HG02798 (cell line): ENCODE measurements around the gene RNU1-2.
A peak's percentile ranks its signal among the peaks of the same experiment; 100 is the strongest.
"Not testable (repeated sequence)": the region's sequence is repeated elsewhere in the genome, so short reads cannot be mapped to it uniquely, and the experiment has no call there.

Experiments
- ATAC-seq: cut with Tn5 transposase; IDR thresholded peaks from one replicate; pipeline ENCODE4 v1.9.1; 2021; ENCODE audit warnings: mild to moderate bottlenecking; ENCODE audit not compliant: unreplicated experiment, poor library complexity

Gene RNU1-2

DNA sequence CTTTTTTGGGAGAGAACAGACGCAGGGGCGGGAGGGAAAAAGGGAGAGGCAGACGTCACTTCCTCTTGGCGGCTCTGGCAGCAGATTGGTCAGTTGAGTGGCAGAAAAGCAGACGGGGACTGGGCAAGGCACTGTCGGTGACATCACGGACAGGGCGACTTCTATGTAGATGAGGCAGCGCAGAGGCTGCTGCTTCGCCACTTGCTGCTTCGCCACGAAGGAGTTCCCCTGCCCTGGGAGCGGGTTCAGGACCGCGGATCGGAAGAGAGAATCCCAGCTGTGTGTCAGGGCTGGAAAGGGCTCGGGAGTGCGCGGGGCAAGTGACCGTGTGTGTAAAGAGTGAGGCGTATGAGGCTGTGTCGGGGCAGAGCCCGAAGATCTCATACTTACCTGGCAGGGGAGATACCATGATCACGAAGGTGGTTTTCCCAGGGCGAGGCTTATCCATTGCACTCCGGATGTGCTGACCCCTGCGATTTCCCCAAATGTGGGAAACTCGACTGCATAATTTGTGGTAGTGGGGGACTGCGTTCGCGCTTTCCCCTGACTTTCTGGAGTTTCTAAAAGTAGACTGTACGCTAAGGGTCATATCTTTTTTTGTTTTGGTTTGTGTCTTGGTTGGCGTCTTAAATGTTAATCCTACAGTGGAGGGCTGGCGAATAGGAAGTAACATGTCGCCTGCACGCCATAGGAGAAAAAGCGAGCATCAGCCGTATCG, at the start of gene RNU1-2:
TSS of gene RNU1-2 (plus strand) at position 383 of the 718 bp plus-strand sequence.
- ATAC-seq = peak; percentile 99

DNA sequence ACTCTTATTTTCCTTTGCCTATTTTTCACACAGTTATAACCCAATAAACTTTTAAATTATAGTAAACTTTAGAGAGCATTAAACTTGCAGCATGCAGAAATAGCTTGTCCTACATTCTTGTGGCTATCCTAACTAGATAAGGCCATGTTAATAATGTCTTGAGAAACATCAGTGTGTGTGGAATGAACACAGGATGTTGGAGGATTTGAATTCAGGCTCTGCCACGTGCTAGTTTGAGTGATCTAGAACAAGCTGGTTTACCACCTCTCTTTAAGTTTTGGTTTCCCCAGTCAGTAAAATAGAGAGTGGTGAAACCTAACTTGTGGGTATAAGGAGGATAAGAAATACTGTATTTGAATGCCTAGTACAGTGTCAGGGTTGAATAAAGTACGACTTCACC, 39.6 kb upstream of the RNU1-2 start:
- ATAC-seq = not testable (repeated sequence)

DNA sequence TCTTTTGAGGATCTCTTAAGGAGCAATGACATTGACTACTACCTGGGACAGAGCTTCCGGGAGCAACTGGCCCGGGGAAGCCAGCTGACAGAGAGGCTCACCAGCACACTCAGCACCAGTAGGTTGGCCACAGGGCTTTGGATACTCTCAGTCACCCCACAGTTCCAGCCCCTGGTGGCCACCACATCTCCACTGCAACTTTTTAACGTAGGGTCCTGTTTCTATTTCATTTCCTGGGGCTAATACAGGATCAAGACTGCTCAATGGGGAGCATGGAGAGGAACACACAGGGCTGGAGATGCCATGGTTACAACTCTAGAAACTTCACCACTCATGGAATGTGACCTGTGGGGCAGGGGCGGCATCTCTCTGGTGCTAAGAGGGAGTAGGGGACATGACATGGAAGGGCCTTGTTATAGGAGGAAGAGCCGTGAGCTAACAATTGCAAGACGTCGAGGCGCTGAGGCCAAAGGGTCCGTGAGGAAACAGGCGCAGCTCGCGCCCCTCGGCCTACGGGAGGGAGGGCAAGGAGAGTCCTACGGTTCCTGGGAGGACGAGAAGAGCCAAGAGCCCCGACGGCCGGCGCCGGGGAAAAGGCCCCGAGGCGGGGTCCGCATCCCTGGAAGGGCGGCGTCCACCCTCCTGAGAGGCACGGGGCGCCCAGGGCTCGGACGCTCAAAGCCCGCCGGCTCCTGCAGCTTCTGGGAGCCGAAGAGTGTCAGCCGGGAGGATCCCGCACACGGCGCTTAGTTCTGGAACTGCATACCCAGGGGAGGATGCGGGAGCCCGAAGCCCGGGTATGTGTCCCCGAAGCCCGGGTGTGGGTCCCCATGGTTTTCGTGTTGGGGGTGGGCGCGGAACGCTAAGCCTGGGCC, 36.4 kb upstream of the RNU1-2 start:
- not testable (repeated sequence) for ATAC-seq

DNA sequence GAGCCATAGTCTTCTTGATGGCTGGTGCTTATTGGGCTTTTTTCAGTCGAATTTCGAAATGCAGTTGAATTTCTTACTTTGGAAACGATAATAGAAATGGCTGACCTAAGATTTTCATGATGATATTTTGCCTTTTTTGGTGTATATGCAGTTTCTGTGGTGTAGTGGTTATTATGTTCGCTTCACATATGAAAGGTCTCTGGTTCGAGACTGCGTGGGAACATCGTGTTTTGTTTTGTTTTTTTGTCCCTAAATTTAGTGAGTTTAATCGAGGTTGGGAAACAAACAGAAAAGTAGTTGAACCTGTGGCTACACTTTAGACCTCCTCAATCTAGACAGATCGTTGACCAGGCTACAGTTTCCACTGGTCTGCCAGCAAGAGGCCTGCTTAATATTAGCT, 35.7 kb upstream of the RNU1-2 start:
- not testable (repeated sequence) for ATAC-seq

DNA sequence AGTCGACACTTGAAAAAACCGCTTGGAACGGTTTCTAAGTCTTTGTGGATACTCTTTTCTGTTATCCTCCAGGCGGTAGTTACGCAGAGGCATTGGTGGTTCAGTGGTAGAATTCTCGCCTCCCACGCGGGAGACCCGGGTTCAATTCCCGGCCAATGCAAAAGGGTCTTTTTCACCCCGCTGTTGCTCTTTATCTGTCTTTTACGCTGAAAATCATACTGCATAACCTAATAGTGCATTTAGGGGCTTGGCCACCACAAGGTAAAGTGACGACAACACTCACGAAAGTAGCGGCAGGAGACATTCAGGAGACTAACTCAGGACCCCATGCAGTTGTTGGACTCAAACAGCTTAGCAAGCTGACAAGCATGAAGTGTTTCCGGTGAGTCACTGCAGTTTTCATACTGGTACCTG, 33.9 kb upstream of the RNU1-2 start:
- ATAC-seq = not testable (repeated sequence)

DNA sequence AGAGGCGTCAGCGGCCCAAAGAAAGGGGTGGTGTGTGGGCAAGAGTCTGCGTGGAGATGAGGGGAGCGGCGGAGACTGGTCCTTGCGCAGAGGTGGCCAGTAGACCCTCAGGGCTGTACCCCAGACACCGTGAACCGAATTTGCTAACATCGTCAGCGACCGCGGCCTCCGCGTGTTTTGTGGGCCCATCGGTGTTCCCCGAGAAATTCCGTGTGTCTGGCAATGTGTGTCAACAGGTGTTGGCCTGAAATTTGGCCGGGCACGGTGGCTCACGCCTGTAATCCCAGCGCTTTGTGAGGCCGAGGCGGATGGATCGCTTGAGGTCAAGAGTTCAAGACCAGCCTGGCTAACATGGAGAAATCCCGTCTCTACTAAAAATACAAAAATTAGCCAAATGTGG, 33.4 kb upstream of the RNU1-2 start:
- ATAC-seq = not testable (repeated sequence)

DNA sequence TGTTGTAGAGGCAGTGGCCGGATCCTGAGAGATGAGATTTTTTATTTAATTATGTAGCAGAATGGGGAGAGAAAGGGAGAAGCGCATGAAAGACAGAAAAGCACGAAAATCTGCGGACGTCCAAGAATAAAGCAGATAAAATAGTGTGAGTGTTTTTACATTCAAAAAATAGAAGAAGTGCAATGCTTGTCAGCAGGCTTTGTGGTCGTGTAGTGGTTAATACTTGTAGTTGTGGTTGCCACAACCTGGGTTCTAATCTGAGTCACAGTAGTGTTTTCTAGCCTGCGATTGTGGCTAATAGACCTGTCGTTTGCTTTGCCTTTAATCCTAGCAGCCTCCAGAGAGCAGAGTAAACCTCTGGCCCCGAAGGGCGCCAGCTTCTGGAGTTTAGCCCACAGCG, 32.8 kb upstream of the RNU1-2 start:
- peak; percentile 64 for ATAC-seq

DNA sequence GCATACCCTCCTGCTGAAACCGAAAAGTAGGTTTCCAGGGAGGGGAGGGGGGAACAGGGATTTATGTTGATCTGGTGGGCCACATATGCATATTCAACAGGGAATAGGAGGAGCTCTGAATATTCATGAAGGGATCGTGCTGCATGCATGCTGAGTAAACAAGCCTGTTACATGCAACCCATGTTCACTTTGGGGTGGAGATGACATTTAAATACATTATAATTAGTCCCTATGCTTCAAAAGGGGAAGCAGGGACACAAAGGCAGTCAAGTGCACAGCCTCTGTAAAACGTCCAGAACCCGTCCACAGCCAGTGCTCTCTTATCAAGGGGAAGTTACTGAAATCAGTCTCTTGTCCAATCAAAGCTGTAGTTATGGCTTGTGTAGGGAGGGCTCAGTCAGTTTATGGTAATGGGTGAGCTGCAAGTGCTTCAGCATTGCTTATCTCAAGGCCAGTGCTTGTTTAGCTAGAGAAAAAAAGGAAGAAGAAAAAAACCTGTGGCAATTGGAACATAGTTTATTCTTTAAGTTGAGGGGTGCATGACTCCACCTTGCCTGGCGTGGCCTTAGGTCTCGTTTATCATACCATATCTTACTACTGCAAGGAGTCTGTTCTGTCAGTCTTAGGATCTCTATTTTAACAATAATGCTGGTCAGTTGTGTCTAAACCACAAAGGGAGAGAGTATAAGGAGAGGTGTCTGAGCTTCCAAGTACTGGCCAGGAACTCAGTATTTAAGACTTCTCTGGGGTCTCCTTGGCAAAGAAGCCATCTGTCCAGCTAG, 28.7 kb upstream of the RNU1-2 start:
- ATAC-seq = not testable (repeated sequence)

DNA sequence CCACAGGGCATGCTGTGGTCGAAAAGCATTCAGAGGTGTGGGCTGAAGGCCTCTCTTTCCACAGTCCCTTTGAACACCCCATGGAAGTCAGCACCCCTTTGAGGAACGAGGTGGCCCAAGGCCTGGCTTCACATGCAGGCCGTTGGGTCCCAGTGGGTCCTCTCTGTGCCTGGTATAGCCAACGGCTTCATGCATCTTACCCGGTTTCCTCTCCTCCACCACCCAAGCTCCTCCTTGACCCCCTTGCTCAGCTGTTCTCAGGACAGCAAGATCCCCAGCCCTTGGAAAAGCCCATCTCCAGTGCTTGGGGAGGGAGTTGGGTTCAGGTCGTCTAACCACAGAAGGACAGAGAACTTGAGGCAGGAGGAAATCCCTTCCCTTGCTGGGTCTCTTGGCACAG, 27.0 kb upstream of the RNU1-2 start:
- ATAC-seq = not testable (repeated sequence)

DNA sequence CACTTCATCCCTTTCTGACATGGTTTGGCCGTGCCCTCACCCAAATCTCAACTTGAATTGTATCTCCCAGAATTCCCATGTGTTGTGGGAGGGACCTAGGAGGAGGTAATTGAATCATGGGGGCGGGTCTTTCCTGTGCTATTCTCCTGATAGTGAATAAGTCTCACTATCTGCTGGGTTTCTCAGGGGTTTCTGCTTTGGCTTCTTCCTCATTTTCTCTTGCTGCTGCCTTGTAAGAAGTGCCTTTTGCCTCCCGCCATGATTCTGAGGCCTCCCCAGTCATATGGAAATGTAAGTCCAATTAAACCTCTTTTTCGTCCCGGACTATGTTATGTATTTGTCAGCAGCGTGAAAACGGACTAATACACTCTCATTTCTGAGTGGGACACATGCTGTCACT, 25.8 kb upstream of the RNU1-2 start:
- ATAC-seq = not testable (repeated sequence)

DNA sequence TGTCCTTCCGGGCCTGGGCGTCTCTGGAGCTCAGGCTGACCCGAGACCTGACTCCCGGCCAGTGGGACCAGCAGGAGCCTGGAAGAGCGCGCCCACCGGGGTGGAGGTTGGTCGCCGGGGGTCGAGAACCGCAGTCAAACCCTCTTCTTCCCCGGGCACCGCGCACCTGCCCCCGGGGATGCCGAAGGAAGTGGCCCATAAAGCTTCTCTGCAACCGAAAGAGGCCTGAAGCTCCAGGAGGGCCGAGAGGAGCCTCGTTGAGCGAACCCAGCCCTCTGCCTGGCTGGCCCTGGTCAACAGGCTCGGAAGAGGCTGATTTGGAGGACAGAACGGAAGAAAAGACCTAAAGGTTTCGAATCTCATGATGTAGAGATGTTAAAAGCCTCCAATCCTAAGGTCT, 24.6 kb upstream of the RNU1-2 start:
- ATAC-seq = not testable (repeated sequence)

DNA sequence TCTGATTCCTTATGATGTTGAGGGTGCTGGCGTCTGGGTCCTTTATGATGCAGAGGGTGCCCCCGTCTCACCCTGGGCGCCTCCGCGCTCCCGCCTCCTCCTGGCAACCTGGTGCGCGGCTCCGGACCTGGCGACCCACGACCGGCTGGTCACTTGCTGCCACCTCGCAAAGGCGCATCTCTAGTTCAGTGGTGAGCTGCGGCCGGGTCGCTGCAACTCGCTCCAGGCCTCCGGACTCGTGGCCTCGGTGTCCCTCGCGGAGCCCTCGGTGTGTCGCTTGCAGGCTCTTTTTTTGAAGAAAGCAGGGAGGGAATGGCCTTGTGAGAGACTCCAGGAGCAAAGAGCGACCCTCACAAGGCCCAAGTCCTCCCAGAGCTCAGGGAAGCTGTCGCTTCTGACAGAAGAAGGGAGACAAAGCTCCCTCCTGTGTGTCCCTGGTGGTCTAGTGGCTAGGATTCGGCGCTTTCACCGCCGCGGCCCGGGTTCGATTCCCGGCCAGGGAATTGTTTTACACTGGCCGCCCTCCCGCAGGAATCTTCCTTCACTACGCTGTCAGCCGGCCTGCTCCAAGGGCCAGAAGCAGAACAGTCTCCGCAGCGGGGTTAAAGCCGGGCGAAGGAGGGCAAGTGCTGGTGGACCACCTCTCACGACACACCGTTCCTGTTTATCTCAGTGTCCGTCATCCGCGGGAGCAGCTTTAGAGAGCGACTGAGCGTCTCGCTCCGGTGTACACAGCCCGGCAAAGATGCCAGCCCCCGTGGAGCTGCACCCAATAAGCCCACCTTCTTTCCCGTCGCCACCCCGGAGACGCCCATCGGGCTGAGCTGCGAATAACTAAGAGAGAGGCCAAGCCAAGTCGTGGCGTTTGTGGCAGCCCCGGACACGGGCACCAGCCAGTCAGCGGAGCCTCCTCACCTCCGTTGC, 23.4 kb upstream of the RNU1-2 start:
- ATAC-seq = not testable (repeated sequence)

DNA sequence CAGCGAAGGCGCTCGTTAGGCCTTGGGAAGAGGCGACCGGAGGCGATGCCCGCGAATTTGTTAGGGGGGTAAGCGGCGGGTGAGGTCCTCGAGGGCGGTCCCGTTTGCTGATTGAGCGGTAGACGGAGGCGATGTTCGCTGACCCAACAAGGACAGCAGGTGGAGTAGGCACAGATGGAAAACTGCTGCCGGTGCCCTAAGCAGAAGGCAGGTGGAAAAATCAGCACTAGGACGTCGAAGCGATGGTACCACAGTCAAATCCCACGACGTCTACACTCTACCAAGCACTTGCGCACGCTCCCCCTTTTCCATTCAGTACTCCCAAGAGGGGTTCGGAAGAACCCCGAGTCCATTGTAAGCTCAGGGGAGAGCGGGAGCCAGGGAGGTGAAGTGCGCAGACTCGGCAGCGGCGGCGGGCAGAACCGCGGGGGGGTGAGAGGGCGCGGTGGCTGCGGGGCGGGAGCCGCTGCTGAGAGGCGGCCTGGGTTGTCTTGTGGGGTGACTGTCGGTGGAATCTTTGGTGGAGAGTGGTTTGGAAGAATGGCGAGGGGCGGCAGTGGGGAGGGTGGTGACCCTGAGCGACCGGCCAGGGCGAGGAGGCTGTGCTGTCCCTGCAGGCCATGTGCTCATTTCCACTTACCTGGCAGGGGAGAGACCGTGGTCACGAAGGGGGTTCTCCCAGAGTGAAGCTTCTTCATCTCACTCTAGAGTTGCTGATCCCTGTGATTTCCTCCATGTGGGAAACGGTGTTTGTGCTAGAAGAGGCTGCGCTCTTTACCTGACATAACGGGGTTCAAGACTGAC, 22.5 kb upstream of the RNU1-2 start:
- not testable (repeated sequence) for ATAC-seq

DNA sequence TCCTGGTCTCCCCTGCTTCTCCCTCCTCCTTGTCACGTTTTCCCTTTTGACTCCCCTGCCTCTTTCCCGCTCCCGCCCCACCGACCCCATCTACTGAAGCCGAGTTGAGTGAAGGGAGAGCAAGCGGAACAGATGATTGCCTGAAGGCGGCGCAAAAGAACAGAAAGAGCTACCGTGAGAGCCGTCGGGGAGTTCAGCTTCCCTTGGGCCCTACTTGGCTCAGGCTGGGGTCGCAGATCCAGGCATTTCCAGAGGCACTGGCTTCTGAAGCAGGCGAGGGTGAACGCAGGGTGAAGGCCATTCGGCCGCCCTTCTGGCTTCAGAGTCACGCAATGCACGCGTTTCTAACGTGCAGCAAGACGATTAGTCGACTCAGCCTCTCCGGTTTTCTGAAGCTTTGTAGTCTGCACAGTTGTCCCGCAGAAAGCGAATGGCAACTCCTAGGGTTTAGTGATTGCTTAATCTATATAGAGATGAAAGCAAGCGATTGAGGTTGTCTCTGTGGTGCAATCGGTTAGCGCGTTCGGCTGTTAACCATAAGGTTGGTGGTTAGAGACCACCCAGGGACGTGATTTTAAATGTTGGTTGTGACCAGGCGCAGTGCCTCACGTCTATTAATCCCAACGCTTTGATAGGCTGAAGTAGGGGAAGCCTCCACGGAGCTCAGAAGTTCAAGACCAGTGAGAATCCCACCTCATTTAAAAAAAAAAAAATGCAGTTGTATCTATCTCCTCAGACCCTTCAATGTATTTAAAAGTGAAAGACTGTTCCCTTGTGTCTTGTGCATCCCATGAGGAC, 20.6 kb upstream of the RNU1-2 start:
- ATAC-seq = not testable (repeated sequence)

DNA sequence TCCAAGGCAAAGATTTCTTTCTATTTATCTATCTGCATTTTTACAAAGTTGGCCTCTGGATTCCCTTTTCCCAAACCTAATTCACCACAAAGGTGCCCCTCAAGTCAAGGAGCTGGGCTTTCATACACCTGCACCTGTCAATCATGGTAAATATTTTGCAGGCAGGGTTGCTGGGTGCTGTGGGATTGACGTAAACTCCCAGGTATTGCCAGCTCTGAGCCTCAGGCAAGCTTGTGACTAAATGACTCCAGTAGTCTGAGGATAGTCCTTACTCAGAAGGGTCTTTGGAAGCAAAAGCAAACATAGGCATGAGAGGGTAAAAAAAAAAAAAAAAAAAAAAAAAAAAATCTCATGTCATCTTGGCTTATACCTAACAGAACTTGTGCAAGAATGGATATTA, 14.0 kb upstream of the RNU1-2 start:
- not testable (repeated sequence) for ATAC-seq

DNA sequence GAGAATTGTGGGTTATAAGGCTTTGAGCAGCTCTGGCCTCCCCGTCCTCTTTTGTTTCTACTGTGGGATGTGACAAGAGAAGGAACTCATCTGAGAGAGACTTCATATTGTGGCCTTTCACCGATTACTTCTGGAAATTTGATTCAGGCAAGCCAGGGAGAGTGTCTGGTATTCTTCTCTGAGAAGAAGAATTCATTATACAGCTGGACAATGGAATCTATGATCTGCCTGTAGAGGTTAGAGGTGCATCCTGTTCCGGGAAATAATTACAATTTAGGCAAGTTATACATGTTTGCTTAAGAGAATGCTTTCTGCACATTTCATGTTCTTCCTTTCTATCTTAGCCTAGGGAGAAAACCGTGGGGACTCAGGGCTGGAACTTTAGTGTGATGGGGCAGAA, 12.8 kb upstream of the RNU1-2 start:
- ATAC-seq = no peak

DNA sequence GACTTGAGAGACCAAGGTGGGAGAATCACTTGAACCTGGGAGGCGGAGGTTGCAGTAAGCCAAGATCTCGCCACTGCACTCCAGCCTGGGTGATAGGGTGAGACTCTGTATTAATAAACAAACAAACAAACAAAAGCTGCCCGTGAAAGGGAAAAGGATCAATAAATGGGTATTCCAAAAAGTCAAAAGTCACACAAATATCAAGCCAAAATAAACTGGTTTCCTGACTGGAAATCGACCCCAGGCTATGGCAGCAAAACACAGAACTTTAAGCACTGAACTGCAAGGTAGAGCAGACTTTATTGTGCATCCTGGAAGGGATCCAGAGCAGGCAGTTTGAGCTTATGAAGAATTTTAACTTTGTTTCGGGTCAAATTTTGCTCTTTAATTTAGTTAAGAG, 11.3 kb upstream of the RNU1-2 start:
- ATAC-seq = not testable (repeated sequence)
